Coronary artery (tissue), 2 donors: ENCODE measurements around the gene MICAL1.

ENCODE experiments used
- DNase-seq: peaks from one replicate; pipeline ENCODE4 v3.0.0-alpha.2; 2017; ENCODE audit warnings: low spot score
- H3K27ac ChIP-seq, 2 donors: fragments of 200-600 bp; sonication (generic); one replicate each; pipeline ENCODE4 v1.5.1; 2016 to 2019
- H3K4me3 ChIP-seq: fragments of 200-600 bp; sonication (generic); 2 replicates; pipeline ENCODE4 v1.5.1; 2016; ENCODE audit warnings: mild to moderate bottlenecking, moderate library complexity
- CTCF ChIP-seq: fragments of 200-600 bp; sonication (generic); IDR thresholded peaks from one replicate; pipeline ENCODE4 v1.5.1; 2019; ENCODE audit warnings: antibody characterized with exemption

The MICAL1 gene

GRCh38 chr6:109429496-109429895 is 26.1 kb downstream of the MICAL1 start:
- Histone ChIP-seq H3K4me3 (no peak overlapping the region), H3K27ac (no peak overlapping the region)
- DNase-seq, result no peak
- TF ChIP-seq CTCF, result no peak

GRCh38 chr6:109428889-109429477 is 26.6 kb downstream of the MICAL1 start:
- DNase-seq, result no peak
- peak overlapping the region; percentile 13 for H3K4me3 ChIP-seq
- TF ChIP-seq CTCF, result no peak
- no peak overlapping the region for H3K27ac ChIP-seq

- no peak overlapping the region for H3K4me3 ChIP-seq
- H3K27ac ChIP-seq, result no peak overlapping the region
- TF ChIP-seq CTCF, result no peak
- no peak for DNase-seq
These were observed 30.6 kb downstream of the MICAL1 start for GRCh38 chr6:109424946-109425345.

- Histone ChIP-seq H3K27ac (no peak overlapping the region), H3K4me3 (no peak overlapping the region)
- no peak for TF ChIP-seq CTCF
- DNase-seq, result no peak
These were observed 34.4 kb downstream of the MICAL1 start for GRCh38 chr6:109421184-109421583.

GRCh38 chr6:109420751-109421150 is 34.8 kb downstream of the MICAL1 start:
- H3K27ac ChIP-seq, result no peak overlapping the region
- no peak for DNase-seq
- H3K4me3 ChIP-seq, result no peak overlapping the region
- no peak for TF ChIP-seq CTCF

- no peak for TF ChIP-seq CTCF
- H3K4me3 ChIP-seq, result no peak overlapping the region
- no peak for DNase-seq
- H3K27ac ChIP-seq, result no peak overlapping the region
These were observed 37.9 kb downstream of the MICAL1 start for GRCh38 chr6:109417646-109418045.

GRCh38 chr6:109411034-109411433 is 44.5 kb downstream of the MICAL1 start:
- no peak for DNase-seq
- no peak for TF ChIP-seq CTCF
- no peak overlapping the region for H3K27ac ChIP-seq
- no peak overlapping the region for H3K4me3 ChIP-seq
